Chondrocyte (in vitro differentiated cells): ENCODE data around the gene EOLA2. TPM values are rescaled to one million over a fixed set of nuclear protein-coding genes. Genes with fewer than 3 reads are reported as not detected.
"Not testable (repeated sequence)": the region's sequence is repeated elsewhere in the genome, so short reads cannot be mapped to it uniquely, and the experiment has no call there.

Source experiments
- DNase-seq: peaks from one replicate; pipeline ENCODE4 v3.0.0; 2021; ENCODE audit warnings: mixed read lengths, low spot score
- H3K27ac Mint-ChIP-seq: one replicate; pipeline ENCODE4 v1.8.0; 2021; ENCODE audit warnings: mild to moderate bottlenecking, moderate library complexity, mixed read lengths; ENCODE audit not compliant: unreplicated experiment
- H3K27me3 Mint-ChIP-seq: 2 replicates; pipeline ENCODE4 v1.8.0; 2021; ENCODE audit warnings: low read depth, mixed read lengths
- H3K36me3 Mint-ChIP-seq: 2 replicates; pipeline ENCODE4 v1.8.0; 2021; ENCODE audit warnings: low read depth, mixed read lengths
- H3K4me1 Mint-ChIP-seq: 2 replicates; pipeline ENCODE4 v1.8.0; 2021; ENCODE audit warnings: low read depth, mild to moderate bottlenecking, mixed read lengths
- H3K4me3 Mint-ChIP-seq: one replicate; pipeline ENCODE4 v1.8.0; 2021; ENCODE audit warnings: mild to moderate bottlenecking, moderate library complexity, mixed read lengths; ENCODE audit not compliant: unreplicated experiment
- H3K9me3 Mint-ChIP-seq: 2 replicates; pipeline ENCODE4 v1.8.0; 2021; ENCODE audit warnings: low read depth, mixed read lengths
- total RNA-seq: library from RNA; stranded (reverse); gene quantifications from 3 replicates; pipeline ENCODE4 v1.2.1, GENCODE V29; 2021
- TF ChIP-seq, protein P1 (sequence below): fragments of 200-600 bp; sonication (generic); IDR thresholded peaks from 2 replicates; pipeline ENCODE4 v1.5.0; 2021; ENCODE audit warnings: antibody characterized with exemption, mild to moderate bottlenecking, moderate library complexity

The EOLA2 gene
- total RNA-seq, 1 donor from 2014 or later = 39.2 TPM

DNA sequence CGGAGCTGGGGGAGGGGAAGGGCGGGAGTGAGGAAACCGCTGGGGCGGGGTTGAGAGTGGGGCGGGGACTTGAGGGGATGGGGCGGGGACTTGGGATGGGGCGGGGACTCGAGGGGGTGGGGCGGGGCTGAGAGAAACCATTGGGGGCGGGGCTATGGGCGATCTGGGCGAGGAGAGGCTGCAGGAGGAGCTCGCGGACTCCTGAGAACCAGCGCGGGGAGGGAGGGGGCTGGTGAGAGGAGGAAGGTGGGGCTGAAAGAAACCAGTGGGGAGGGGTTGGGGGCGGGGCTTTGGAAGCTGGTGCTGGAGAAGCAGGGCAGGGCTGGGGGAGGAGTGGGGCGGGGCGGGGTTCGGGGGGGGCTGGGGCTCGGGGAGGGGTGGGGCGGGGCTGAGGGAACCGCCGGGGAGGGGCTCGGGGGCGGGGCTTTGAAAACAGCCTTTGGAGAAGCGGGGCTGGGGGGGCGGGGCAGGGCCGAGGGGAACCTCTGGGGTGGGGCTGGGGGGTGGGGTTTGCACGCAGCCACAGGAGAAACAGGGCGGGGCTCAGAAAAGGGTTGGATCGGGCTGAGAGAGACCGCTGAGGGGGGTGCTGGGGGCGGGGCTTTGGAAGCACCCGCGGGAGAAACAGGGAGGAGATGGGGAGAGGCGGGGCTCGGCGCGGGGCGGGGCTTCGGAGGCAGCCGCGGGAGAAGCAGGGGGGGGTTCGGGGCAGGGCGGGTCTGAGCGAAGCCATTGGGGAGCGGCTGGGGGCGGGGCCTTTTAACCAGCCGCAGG is 777 bp upstream of the EOLA2 start:
- peak; percentile 97 for DNase-seq
- Mint-ChIP-seq H3K4me1 (peaks cover 9% of the 10 kb centered on the region), H3K27ac (peak overlapping the region; percentile 99), H3K9me3 (no peaks in the 10 kb centered on the region), H3K4me3 (peak overlapping the region; percentile 72), H3K27me3 (no peaks in the 10 kb centered on the region), H3K36me3 (no peaks in the 10 kb centered on the region)
- TF ChIP-seq, protein P1, sequence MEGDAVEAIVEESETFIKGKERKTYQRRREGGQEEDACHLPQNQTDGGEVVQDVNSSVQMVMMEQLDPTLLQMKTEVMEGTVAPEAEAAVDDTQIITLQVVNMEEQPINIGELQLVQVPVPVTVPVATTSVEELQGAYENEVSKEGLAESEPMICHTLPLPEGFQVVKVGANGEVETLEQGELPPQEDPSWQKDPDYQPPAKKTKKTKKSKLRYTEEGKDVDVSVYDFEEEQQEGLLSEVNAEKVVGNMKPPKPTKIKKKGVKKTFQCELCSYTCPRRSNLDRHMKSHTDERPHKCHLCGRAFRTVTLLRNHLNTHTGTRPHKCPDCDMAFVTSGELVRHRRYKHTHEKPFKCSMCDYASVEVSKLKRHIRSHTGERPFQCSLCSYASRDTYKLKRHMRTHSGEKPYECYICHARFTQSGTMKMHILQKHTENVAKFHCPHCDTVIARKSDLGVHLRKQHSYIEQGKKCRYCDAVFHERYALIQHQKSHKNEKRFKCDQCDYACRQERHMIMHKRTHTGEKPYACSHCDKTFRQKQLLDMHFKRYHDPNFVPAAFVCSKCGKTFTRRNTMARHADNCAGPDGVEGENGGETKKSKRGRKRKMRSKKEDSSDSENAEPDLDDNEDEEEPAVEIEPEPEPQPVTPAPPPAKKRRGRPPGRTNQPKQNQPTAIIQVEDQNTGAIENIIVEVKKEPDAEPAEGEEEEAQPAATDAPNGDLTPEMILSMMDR = no peak

DNA sequence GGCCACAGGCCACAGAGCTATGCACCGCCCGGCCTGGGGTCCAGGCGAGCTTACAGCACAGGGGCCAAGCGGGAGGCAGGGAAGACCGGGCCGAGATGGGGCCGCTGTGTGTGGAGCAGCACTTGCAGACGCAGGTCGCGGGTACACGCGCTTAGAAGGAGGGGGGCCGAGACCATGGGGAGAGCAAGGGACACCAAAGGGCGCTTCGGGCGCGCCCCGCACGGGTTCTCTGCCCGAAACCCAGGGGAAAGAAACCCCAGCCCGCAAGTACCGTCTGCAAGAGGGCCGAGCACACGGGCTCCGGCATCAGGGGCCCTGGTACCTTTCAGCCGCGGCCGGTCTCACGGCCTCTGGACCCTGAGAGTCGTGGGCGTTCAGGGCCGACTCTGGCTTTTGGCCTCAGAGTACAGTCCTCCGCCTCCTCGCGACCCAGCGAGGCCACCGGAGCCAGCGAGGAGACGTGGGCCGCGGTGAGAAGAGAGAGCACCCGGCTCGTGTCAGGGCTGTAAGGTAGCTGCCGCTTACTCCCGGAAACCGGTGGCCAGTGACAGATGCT is 342 bp downstream of the EOLA2 start:
- Mint-ChIP-seq H3K27ac (peak overlapping the region; percentile 99), H3K4me1 (peaks cover 9% of the 10 kb centered on the region), H3K27me3 (no peaks in the 10 kb centered on the region), H3K9me3 (no peaks in the 10 kb centered on the region), H3K4me3 (peak overlapping the region; percentile 72), H3K36me3 (no peaks in the 10 kb centered on the region)
- DNase-seq = peak; percentile 95
- TF ChIP-seq, protein P1 = no peak

DNA sequence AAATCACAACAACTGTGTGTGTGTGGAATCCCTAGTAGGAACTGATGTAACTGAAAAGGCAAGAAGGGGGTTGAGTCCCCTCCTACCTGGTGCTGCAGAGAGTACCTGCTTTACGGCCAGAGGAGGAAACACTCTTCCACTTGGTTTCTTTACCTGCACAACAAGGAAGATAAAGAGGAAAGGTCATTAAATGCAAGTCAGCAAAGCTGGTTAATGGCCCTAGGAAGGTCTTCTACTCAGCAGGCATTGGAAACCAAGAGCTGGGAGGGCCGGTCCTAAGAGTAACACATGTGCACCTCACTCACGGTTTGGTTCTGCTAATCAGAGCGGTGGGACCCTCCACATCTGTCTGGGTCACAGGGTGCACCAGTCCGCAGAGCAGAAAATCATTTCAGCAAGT is 963 bp downstream of the EOLA2 start:
- H3K4me1 Mint-ChIP-seq, DNase-seq, H3K27me3 Mint-ChIP-seq, H3K36me3 Mint-ChIP-seq, H3K9me3 Mint-ChIP-seq: not testable (repeated sequence)
- peak overlapping the region; percentile 99 for H3K27ac Mint-ChIP-seq
- H3K4me3 Mint-ChIP-seq = peak overlapping the region; percentile 72

DNA sequence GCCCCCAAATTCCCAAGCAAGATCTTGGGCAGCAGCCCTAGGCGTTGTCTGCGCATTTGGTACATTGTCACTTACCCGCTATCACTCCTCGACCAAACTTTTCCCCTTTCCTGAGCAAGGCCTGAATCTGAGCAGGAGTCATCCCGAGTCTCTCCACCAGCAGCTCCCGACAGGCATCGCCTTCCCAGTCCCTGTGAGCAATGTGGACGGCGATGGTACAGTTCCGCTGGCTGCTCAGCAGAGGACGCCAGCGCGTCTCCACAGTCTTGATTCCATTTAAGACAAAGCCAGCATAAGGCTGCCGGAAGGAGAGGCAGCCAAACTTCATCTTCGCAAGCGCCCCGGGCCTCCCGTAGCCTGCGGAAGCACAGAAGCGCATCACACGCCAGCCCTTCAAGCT is 4.7 kb downstream of the EOLA2 start:
- H3K4me1 Mint-ChIP-seq = not testable (repeated sequence)

DNA sequence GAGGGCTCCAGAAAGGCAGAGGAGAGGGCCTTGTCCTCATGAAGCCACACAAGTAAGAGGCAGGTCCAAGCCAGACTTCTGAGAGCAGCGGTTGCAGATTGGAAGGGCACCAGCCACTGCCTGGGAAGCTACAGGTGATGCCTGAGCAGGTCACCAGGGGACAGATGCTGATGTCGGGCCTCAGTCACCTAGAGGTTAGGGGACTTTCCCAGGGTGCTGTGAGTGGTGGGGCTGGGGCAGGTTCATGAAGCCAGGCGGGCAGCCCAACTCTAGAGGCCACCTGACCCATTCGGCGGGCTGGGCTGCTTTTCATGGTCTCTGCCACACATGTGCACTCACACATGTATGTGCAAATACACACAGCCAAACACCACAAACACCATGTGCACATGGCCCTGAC is 5.3 kb downstream of the EOLA2 start:
- H3K4me3 Mint-ChIP-seq, DNase-seq, H3K9me3 Mint-ChIP-seq, H3K27ac Mint-ChIP-seq, H3K27me3 Mint-ChIP-seq, H3K4me1 Mint-ChIP-seq, H3K36me3 Mint-ChIP-seq: not testable (repeated sequence)

More for the DNA sequence above, 4.7 kb downstream of the EOLA2 start:
- not testable (repeated sequence) for H3K36me3 Mint-ChIP-seq, H3K9me3 Mint-ChIP-seq, H3K27ac Mint-ChIP-seq, H3K4me3 Mint-ChIP-seq, DNase-seq, H3K27me3 Mint-ChIP-seq

DNA sequence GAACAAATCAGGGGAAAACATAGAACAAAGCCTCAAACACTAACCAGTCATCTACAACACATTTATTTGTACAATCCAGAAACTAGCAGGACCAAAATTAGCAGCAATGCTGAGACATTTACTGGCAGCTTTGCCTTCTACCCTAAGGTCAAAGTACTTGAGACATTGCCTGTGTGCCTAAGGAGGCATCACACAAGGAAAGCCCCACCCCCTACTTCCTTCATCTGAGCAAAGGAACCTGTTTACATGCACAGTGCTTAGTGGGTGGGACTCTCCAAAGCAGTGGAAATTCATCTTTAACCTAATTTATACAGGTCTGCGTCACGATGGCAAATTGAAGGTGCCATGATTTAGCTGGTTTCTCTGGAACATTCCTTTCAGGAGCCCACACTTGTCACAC is 6.1 kb downstream of the EOLA2 start:
- not testable (repeated sequence) for H3K4me1 Mint-ChIP-seq, H3K27ac Mint-ChIP-seq, H3K36me3 Mint-ChIP-seq, H3K4me3 Mint-ChIP-seq, H3K27me3 Mint-ChIP-seq, DNase-seq, H3K9me3 Mint-ChIP-seq

DNA sequence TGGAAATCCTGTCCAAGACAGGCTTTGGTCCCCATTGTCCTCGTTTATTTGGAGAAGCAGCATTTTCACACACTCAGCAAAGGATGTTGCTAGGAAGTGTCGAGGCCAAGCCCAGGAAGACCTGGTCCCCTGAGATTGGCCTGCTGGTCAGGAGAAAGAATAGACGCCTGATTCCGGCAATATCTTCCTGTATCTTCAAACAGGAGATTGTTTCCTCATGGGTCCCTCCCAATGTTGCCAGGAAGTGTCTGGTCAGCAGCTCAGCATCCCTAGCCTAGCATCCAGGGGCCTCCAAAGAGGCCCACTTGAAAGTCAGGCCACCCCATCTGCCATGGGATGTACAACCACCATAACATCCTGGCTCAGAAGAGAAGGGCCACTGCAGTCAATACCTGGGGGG is 6.9 kb downstream of the EOLA2 start:
- not testable (repeated sequence) for H3K36me3 Mint-ChIP-seq, H3K9me3 Mint-ChIP-seq, H3K27ac Mint-ChIP-seq, H3K4me1 Mint-ChIP-seq, H3K27me3 Mint-ChIP-seq, H3K4me3 Mint-ChIP-seq, DNase-seq

DNA sequence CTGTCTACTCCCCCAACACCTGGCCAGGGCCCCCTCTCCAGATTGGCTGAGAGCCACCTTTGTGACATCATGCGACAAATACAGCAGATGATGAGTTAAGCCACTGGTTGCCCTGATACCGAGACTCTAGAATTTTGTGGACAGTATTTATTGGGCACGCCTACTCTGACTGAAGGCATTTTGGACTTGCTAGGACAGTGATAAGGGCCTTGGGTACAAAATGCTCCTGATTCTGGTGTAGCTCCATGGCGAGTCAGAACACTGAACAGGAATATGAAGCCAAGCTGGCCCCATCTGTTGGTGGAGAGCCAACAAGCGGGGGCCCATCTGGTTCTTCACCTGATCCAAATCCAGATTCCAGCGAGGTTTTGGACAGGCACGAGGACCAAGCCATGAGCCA is 8.9 kb downstream of the EOLA2 start, which contains the start of gene HSFX4:
Gene HSFX4 (plus strand): TSS at position 174 of the 400 bp plus-strand sequence. CDS start 72 bp downstream, at position 246.
- H3K36me3 Mint-ChIP-seq, H3K4me3 Mint-ChIP-seq, H3K9me3 Mint-ChIP-seq, DNase-seq, H3K27ac Mint-ChIP-seq, H3K27me3 Mint-ChIP-seq, H3K4me1 Mint-ChIP-seq: not testable (repeated sequence)

DNA sequence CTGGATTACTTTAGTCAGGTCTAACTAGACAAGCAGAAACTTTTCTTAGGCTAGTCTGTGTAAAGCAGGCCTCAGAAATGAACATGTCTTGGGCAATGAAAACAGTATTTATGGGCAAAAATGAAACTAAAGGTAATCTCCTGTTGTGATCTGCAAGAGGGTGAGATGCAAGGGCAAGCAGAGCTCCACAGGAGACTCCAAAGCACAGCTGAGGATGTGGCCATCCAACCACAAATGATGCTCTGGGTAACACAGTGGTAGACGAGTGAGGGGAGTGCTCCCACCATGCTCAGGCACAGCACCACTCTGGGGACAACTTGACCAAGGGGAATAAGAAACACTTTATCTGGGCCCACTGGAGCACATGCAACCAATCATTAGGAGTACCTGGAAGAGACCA is 9.7 kb downstream of the EOLA2 start:
- not testable (repeated sequence) for H3K27me3 Mint-ChIP-seq, H3K27ac Mint-ChIP-seq, H3K9me3 Mint-ChIP-seq, H3K4me3 Mint-ChIP-seq, DNase-seq, H3K36me3 Mint-ChIP-seq, H3K4me1 Mint-ChIP-seq

DNA sequence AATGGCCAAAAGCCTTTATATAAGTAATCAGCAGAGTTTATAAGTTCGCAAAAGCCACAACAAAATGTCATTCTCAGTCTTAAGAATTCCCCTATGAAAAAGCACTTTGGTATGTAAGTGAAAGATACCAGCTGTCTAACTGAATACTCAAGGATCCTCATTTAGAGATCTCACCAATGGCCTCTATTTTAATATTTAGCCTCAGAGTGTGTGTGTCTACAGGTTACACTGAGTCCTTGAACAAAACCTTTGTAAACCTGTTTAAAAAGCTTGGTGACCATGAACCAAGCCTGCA is 10.4 kb downstream of the EOLA2 start:
- not testable (repeated sequence) for H3K27ac Mint-ChIP-seq, H3K4me3 Mint-ChIP-seq

DNA sequence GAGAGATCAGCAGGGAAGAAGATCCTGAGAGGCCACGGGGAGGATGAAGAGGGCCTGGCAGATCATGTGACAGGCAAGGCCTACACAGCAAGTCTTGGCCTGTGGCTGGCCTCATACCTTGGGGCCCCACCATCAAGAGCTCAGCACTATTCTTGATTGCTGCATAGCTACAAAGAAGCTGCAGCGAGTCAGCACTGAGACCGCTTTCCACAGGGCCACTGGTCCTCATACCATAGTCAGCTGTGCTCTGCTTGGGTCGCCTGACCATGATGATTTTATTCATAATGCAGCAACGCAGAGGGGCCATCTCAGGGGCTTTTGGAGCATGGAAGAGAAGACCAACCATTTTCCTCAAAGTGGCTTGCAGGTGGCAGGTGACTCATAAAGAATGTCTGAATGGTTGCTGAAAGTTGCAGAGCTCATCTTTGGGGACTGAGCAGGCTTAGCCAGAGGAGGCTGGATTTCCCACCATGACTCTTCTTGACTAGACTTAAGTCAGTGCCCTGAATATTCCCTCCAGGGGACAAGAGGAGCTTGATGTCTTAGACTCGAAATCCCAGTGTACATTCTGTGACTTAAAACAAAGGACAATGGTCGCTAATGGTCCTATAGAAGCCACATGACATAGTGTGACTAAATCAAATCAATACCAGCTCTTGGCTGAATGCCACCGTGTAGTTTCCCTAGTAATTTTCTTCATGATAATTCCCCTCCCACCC is 10.9 kb downstream of the EOLA2 start:
- H3K9me3 Mint-ChIP-seq, H3K27ac Mint-ChIP-seq, H3K4me1 Mint-ChIP-seq, DNase-seq, H3K27me3 Mint-ChIP-seq, H3K36me3 Mint-ChIP-seq, H3K4me3 Mint-ChIP-seq: not testable (repeated sequence)

More for the DNA sequence above, 10.4 kb downstream of the EOLA2 start:
- not testable (repeated sequence) for H3K4me1 Mint-ChIP-seq, DNase-seq, H3K36me3 Mint-ChIP-seq, H3K9me3 Mint-ChIP-seq, H3K27me3 Mint-ChIP-seq
